ENCODE measurements around the gene CCDC82. TPM values are rescaled to one million over a fixed set of nuclear protein-coding genes. Genes with fewer than 3 reads are reported as not detected.

Gene CCDC82
- total RNA-seq, 1 experiment from 2014 or later, result 2.5 TPM

- in situ Hi-C loops (cut with HindIII; ENCODE audit: low pct_unique_long_range_greater_than_20kb, low sequenced_read_pairs), result no loop called here
- no peak for DNase-seq (ENCODE audit: low read depth)
Observed at GRCh38 chr11:96334219-96334618, 55.5 kb downstream of the CCDC82 start.

DNA sequence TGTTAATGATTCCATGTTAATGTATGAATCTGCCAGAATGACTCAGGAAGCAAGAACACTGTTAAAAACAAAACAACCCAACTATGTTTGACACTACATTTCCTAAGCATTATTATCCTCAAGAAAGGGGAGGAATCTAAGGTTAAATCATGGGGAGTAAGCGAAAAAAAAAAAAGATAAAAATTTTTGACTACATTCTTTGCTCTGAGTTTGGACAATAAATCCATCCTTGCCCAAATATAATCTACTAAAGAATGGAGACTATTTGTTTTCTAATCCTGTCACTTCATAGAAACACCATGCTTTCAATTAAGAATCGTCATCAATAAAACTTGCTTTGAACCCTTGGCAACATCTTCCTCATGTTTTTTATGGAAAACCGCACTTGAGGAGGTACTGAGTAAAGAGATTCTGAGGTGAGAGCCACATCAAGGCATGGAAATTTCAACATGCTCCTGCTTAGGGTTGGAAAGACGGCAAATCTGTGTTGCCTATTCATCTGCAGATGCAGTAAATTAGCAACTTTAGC lies 56.5 kb downstream of the CCDC82 start:
- in situ Hi-C loops (cut with HindIII; ENCODE audit: low pct_unique_long_range_greater_than_20kb, low sequenced_read_pairs), result no loop called here
- DNase-seq (ENCODE audit: low read depth), result no peak

GRCh38 chr11:96332126-96332771 lies 57.5 kb downstream of the CCDC82 start:
- DNase-seq (ENCODE audit: low read depth), result no peak
- in situ Hi-C loops (cut with HindIII; ENCODE audit: low pct_unique_long_range_greater_than_20kb, low sequenced_read_pairs), result no loop called here

DNA sequence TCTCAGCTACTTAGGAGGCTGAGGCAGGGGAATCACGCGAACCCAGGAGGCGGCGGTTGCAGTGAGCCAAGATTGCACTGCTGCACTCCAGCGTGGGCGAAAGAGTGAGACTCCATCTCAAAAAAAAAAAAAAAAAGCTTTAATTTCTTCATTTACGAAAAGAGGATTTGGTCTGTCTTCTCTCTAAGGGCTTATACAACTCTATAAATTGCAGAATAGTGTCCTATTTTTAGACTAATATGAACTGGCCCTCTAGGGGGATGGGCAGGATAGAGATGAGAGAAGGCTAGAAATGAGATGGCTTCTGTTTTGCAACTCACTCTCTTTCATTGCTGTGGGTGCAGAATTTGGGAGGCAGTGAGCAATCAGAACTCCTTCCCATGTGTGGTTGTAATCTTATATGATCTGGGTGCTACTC lies 58.0 kb downstream of the CCDC82 start:
- in situ Hi-C loops (cut with HindIII; ENCODE audit: low pct_unique_long_range_greater_than_20kb, low sequenced_read_pairs), result no loop called here
- DNase-seq (ENCODE audit: low read depth), result no peak

DNA sequence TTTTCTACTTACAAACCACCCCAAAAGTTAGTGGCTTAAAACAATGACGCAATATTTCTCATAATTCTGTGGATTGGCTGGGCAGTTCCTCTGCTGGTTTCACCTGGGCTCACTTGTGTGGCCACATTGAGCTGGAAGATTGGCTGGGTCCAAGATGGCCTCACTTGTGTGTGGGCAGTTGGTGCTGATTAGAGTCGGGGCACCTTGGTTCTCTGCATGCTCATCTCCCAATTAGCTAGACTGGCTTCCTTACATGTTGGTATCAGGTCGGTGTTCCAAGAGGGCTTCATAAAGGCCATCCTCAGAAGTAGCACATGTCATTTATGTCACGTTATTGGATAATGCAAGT lies 59.2 kb downstream of the CCDC82 start:
- in situ Hi-C loops (cut with HindIII; ENCODE audit: low pct_unique_long_range_greater_than_20kb, low sequenced_read_pairs), result no loop called here
- DNase-seq (ENCODE audit: low read depth), result no peak

GRCh38 chr11:96329855-96330510 lies 59.7 kb downstream of the CCDC82 start:
- in situ Hi-C loops (cut with HindIII; ENCODE audit: low pct_unique_long_range_greater_than_20kb, low sequenced_read_pairs), result no loop called here
- DNase-seq (ENCODE audit: low read depth), result no peak

DNA sequence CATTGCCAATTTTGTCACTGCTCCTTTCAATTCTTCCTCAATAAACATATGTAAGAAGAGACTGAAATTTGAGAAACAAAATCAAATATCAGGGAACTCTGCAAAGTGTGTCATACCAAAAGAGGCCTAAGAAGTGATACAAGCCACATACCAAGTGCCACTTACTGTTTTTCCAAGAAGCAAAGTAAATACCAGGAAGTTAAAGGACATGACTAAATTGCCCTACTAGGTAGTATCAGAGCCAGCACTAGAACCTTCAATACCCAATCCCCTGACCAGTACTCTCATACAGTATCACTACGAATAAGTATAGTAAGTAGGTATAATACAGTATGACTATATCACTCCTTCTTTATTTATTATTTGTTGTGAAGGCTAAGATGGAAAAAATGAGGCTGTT lies 60.3 kb downstream of the CCDC82 start:
- DNase-seq (ENCODE audit: low read depth), result no peak
- in situ Hi-C loops (cut with HindIII; ENCODE audit: low pct_unique_long_range_greater_than_20kb, low sequenced_read_pairs), result no loop called here

- DNase-seq (ENCODE audit: low read depth), result no peak
- in situ Hi-C loops (cut with HindIII; ENCODE audit: low pct_unique_long_range_greater_than_20kb, low sequenced_read_pairs), result no loop called here
Observed at GRCh38 chr11:96328395-96329010, 61.2 kb downstream of the CCDC82 start.

GRCh38 chr11:96326959-96327358 lies 62.8 kb downstream of the CCDC82 start:
- in situ Hi-C loops (cut with HindIII; ENCODE audit: low pct_unique_long_range_greater_than_20kb, low sequenced_read_pairs), result no loop called here
- no peak for DNase-seq (ENCODE audit: low read depth)

DNA sequence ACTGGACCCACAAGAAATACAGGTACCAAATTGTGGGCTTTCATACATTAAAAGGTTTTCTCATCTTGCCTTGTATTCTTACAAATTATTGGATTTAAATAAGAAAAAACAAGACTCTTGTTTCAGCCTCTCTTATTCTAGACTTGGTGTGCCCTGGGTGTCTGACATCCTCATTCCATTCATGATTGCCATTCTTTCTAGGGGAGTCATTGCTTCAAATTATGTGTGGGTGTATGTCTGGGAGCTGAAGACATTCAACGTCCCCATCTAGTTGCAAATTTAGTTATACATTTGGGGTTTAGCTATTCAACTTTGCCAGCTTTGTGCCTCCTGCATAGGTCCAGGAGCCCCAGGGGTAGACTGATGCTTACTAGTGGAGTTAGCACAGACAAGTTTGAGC lies 64.8 kb downstream of the CCDC82 start:
- DNase-seq (ENCODE audit: low read depth), result no peak
- in situ Hi-C loops (cut with HindIII; ENCODE audit: low pct_unique_long_range_greater_than_20kb, low sequenced_read_pairs), result no loop called here

DNA sequence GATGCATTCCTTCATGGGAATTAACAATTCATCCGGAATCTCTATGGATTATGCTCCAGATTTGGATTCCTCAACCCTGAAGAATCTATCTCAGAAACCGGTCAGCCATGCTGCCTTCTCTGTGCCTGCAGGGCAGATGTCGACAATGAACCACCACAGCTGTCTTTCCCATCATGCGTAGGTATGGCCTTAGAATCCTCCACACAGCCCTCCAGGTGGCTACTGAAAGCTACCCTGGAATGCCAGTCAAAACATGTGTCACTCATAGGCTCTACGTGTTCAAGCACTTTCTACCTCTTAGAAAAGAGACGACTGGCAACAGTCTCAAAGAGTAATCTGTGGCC lies 66.1 kb downstream of the CCDC82 start:
- in situ Hi-C loops (cut with HindIII; ENCODE audit: low pct_unique_long_range_greater_than_20kb, low sequenced_read_pairs), result no loop called here
- no peak for DNase-seq (ENCODE audit: low read depth)

DNA sequence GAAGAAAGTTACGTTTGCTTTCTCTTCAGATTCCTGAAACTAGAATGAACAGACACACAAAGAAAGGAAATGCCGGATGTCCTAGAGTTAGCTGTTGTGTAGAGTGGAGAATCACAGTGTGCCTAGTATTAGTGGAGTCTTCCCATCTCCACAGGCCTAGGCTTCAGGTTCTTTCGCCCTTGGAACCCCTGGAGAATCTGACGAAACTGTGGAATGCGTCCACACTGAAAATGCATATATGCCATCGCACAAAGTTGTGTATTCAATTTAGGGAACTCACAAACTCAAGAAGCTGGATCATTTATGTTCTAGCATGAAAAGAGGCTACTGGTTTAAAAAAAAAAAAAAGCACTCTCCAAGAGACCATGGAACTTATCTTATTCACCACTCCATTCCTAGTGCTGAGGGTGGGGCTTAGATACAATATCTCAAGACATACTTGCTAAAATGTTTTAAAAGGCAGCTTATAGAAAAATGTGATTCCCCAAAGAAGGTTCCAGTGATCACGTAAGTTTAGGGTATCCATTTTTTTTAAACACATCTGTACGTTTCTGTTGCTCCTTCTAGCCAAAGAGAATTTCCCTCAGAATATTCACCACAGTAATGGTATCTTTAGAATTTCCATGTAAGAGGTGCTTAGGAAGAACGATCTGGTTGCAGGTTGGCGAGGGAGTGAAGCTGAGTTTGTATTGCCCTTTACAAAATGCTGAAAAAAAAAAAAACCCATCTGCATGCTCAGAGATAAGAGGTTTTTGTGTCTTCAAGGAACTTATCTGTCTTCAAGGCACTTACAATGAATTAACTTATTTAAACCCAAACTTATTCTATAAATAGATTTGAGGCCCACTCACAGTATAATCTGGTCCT lies 66.7 kb downstream of the CCDC82 start:
- DNase-seq (ENCODE audit: low read depth), result no peak
- in situ Hi-C loops (cut with HindIII; ENCODE audit: low pct_unique_long_range_greater_than_20kb, low sequenced_read_pairs), result no loop called here

- DNase-seq (ENCODE audit: low read depth), result no peak
- in situ Hi-C loops (cut with HindIII; ENCODE audit: low pct_unique_long_range_greater_than_20kb, low sequenced_read_pairs), result no loop called here
Observed at GRCh38 chr11:96321091-96321490, 68.6 kb downstream of the CCDC82 start.

DNA sequence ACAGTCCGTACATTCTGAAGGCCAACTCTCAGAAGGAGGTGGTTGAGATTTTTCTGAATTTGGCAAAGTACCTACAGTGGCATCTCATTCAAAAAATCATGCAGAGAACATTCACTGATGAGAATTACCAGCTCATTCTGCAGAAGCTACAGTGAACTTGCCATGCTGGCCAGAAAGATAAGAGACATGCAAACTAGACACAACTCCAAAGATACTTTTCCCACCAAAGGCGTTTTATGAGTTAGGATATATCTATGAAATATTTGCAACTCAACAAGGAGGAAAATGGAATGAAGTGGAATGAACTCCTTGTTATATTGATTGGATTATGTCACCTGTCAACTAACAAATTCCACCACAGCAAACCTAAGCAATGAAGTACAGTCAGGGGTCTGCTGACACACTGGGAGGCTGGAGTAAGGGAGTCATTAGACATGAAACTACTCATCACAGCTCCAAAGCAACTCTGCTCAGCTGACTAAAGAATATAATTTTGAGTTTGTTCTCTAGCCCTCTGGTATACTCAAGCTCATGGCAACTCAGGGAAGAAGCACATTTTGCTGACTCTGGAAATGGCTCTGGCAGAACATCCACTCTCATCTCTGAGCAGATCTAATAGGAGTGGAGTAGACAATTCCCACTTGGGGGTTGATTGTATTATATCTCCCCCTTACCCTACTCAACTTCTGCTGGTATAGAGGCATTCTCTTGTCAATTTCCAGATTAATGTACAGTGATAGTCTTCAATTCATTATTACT lies 69.6 kb downstream of the CCDC82 start:
- no peak for DNase-seq (ENCODE audit: low read depth)
- in situ Hi-C loops (cut with HindIII; ENCODE audit: low pct_unique_long_range_greater_than_20kb, low sequenced_read_pairs), result no loop called here

- in situ Hi-C loops (cut with HindIII; ENCODE audit: low pct_unique_long_range_greater_than_20kb, low sequenced_read_pairs), result no loop called here
- DNase-seq (ENCODE audit: low read depth), result no peak
Observed at GRCh38 chr11:96318850-96319249, 70.9 kb downstream of the CCDC82 start.

- in situ Hi-C loops (cut with HindIII; ENCODE audit: low pct_unique_long_range_greater_than_20kb, low sequenced_read_pairs), result no loop called here
- no peak for DNase-seq (ENCODE audit: low read depth)
Observed at GRCh38 chr11:96318399-96318798, 71.3 kb downstream of the CCDC82 start.

- no peak for DNase-seq (ENCODE audit: low read depth)
Observed at GRCh38 chr11:96317985-96318384, 71.7 kb downstream of the CCDC82 start.

DNA sequence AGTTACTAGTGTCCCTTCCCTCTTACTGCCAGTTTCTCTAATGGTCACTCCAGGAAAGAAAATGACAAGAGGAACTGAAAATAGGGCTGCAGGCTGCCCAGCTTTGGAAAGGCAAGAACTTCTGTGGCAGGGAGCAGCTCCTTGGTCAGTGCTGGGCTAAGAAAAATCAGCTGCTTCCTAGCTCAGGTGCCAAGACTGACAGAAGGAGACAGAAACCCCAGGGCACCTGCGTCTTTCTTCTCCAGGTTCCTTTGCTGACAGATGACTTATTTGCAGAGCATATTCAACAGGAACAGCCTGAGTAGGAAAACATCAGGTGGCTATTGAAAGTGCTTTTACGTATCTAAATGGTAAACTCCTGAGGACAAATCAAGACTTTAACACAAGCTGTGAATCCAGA lies 72.1 kb downstream of the CCDC82 start:
- no peak for DNase-seq (ENCODE audit: low read depth)
- in situ Hi-C loops (cut with HindIII; ENCODE audit: low pct_unique_long_range_greater_than_20kb, low sequenced_read_pairs), result no loop called here

More at GRCh38 chr11:96317985-96318384, 71.7 kb downstream of the CCDC82 start:
- in situ Hi-C loops (cut with HindIII; ENCODE audit: low pct_unique_long_range_greater_than_20kb, low sequenced_read_pairs), result no loop called here
